ENCODE measurements around the gene SYNGAP1. TPM values are rescaled to one million over a fixed set of nuclear protein-coding genes. Genes with fewer than 3 reads are reported as not detected.
A peak's percentile ranks its signal among the peaks of the same experiment; 100 is the strongest.

The SYNGAP1 gene
- total and polyA plus RNA-seq, 2 experiments from 2014 or later: 0.65 to 2.8 TPM

GRCh38 chr6:33415831-33416230 is 4.0 kb upstream of the SYNGAP1 start:
- no peak for DNase-seq
- peak overlapping the region; percentile 96 for H3K27ac ChIP-seq
- no peak for TF ChIP-seq EZH2phosphoT487 (IDR thresholded peaks at IDR 0.05; ENCODE audit: insufficient read depth, low read depth)
- TF ChIP-seq EZH2 (IDR thresholded peaks at IDR 0.05; ENCODE audit: insufficient read depth, poor library complexity, severe bottlenecking): no peak
- H3K9me2 ChIP-seq (ENCODE audit: insufficient read depth): no peaks in the 10 kb centered on the region
- H3F3A ChIP-seq (ENCODE audit: insufficient read depth): peaks cover 28% of the 10 kb centered on the region
- in situ Hi-C loops (cut with MboI): no loop called here
- no peaks in the 10 kb centered on the region for H4K20me1 ChIP-seq (ENCODE audit: insufficient read depth)
- H3K4me3 ChIP-seq: peak overlapping the region; percentile 86
- no peak overlapping the region for H2AFZ ChIP-seq
- peak overlapping the region; percentile 92 for H3K9ac ChIP-seq
- 76 to 79% methylated on average over 9 of the region's 9 CpGs for WGBS, 2 experiments (ENCODE audit: low coverage in 1 of 2, low lambda C conversion rate in 2 of 2, missing lambda C conversion rate in 2 of 2)
- no peaks in the 10 kb centered on the region for H3K9me3 ChIP-seq (ENCODE audit: low read depth)
- H3K79me2 ChIP-seq (ENCODE audit: insufficient read depth): peaks cover 83% of the 10 kb centered on the region
- peaks cover 39% of the 10 kb centered on the region for H3K4me1 ChIP-seq (ENCODE audit: insufficient read depth)
- H3K27me3 ChIP-seq (replicated peaks; ENCODE audit: insufficient read depth): no peaks in the 10 kb centered on the region
- H3K4me2 ChIP-seq (ENCODE audit: unreplicated experiment): peak overlapping the region; percentile 99
- H3K36me3 ChIP-seq (ENCODE audit: low read depth): no peaks in the 10 kb centered on the region

DNA sequence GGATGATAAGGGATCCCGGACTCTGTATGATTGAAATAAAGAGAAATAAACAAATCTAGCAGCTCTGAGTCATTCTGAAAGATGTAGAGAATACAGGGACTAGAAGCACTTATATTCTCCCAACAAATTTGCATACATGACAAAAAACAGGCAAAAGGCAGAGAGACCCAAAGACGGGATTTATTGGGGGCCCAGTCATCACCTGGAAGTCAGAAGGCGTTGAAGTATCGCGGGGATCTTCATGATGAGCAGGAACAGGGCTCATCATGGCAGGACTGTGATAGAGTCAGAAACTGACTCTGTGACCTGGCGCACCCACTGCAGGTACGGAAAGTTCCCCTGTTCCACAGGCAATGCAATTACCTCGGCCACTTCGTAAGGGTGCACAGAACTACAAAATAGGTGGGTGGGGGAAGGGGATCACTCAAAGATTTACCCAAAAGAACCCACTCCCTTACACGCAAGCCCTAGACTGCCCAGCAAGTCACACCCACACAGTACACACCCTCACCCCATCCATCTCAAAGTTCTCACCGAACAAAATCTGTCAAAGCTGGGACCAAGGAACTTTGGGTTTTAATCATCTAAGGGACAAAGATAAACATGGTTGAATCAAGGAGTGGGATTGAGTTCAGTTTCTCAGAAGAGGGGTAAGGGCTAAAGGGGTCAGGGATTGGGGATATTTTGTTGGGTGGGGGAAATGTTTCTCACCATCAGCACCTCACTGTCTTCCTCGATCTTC is 3.3 kb upstream of the SYNGAP1 start:
- H3K9me2 ChIP-seq (ENCODE audit: insufficient read depth): no peaks in the 10 kb centered on the region
- no peaks in the 10 kb centered on the region for H3K27me3 ChIP-seq (replicated peaks; ENCODE audit: insufficient read depth)
- peaks cover 39% of the 10 kb centered on the region for H3K4me1 ChIP-seq (ENCODE audit: insufficient read depth)
- no peaks in the 10 kb centered on the region for H4K20me1 ChIP-seq (ENCODE audit: insufficient read depth)
- no peaks in the 10 kb centered on the region for H3K9me3 ChIP-seq (ENCODE audit: low read depth)
- peak overlapping the region; percentile 96 for H3K27ac ChIP-seq
- peak overlapping the region; percentile 92 for H3K9ac ChIP-seq
- H3K79me2 ChIP-seq (ENCODE audit: insufficient read depth): peaks cover 83% of the 10 kb centered on the region
- TF ChIP-seq EZH2 (IDR thresholded peaks at IDR 0.05; ENCODE audit: insufficient read depth, poor library complexity, severe bottlenecking) (no peak), EZH2phosphoT487 (IDR thresholded peaks at IDR 0.05; ENCODE audit: insufficient read depth, low read depth) (no peak)
- in situ Hi-C loops (cut with MboI): no loop called here
- peak overlapping the region; percentile 99 for H3K4me2 ChIP-seq (ENCODE audit: unreplicated experiment)
- no peak overlapping the region for H2AFZ ChIP-seq
- peak overlapping the region; percentile 86 for H3K4me3 ChIP-seq
- H3K36me3 ChIP-seq (ENCODE audit: low read depth): no peaks in the 10 kb centered on the region
- 41 to 42% methylated on average over 12 of the region's 12 CpGs for WGBS, 2 experiments (ENCODE audit: low coverage in 1 of 2, low lambda C conversion rate in 2 of 2, missing lambda C conversion rate in 2 of 2)
- peak; percentile 53 for DNase-seq
- H3F3A ChIP-seq (ENCODE audit: insufficient read depth): peaks cover 28% of the 10 kb centered on the region

GRCh38 chr6:33417128-33417902 is 2.5 kb upstream of the SYNGAP1 start:
- H3K27ac ChIP-seq: peak overlapping the region; percentile 96
- H3K4me1 ChIP-seq (ENCODE audit: insufficient read depth): peaks cover 37% of the 10 kb centered on the region
- H3K9me3 ChIP-seq (ENCODE audit: low read depth): no peaks in the 10 kb centered on the region
- H3K4me2 ChIP-seq (ENCODE audit: unreplicated experiment): peak overlapping the region; percentile 99
- peaks cover 28% of the 10 kb centered on the region for H3F3A ChIP-seq (ENCODE audit: insufficient read depth)
- in situ Hi-C loops (cut with MboI): no loop called here
- TF ChIP-seq EZH2phosphoT487 (IDR thresholded peaks at IDR 0.05; ENCODE audit: insufficient read depth, low read depth): no peak
- no peak for TF ChIP-seq EZH2 (IDR thresholded peaks at IDR 0.05; ENCODE audit: insufficient read depth, poor library complexity, severe bottlenecking)
- H3K4me3 ChIP-seq: peak overlapping the region; percentile 86
- 1% methylated on average over 25 of the region's 25 CpGs for WGBS, 2 experiments (ENCODE audit: low coverage in 1 of 2, low lambda C conversion rate in 2 of 2, missing lambda C conversion rate in 2 of 2)
- peak overlapping the region; percentile 74 for H2AFZ ChIP-seq
- no peaks in the 10 kb centered on the region for H4K20me1 ChIP-seq (ENCODE audit: insufficient read depth)
- H3K9ac ChIP-seq: peak overlapping the region; percentile 92
- H3K79me2 ChIP-seq (ENCODE audit: insufficient read depth): peaks cover 81% of the 10 kb centered on the region
- no peaks in the 10 kb centered on the region for H3K36me3 ChIP-seq (ENCODE audit: low read depth)
- DNase-seq: peak; percentile 93
- no peaks in the 10 kb centered on the region for H3K27me3 ChIP-seq (replicated peaks; ENCODE audit: insufficient read depth)
- H3K9me2 ChIP-seq (ENCODE audit: insufficient read depth): no peaks in the 10 kb centered on the region

- Histone ChIP-seq H3F3A (ENCODE audit: insufficient read depth) (peaks cover 28% of the 10 kb centered on the region), H3K36me3 (ENCODE audit: low read depth) (no peaks in the 10 kb centered on the region), H3K9me3 (ENCODE audit: low read depth) (no peaks in the 10 kb centered on the region), H3K4me1 (ENCODE audit: insufficient read depth) (peaks cover 35% of the 10 kb centered on the region), H3K9me2 (ENCODE audit: insufficient read depth) (no peaks in the 10 kb centered on the region), H2AFZ (peak within 1 kb of the TSS; percentile 74), H3K27me3 (replicated peaks; ENCODE audit: insufficient read depth) (no peaks in the 10 kb centered on the region), H3K79me2 (ENCODE audit: insufficient read depth) (peaks cover 81% of the 10 kb centered on the region), H4K20me1 (ENCODE audit: insufficient read depth) (no peaks in the 10 kb centered on the region), H3K27ac (peak within 1 kb of the TSS; percentile 96), H3K9ac (peak within 1 kb of the TSS; percentile 92), H3K4me3 (peak within 1 kb of the TSS; percentile 86), H3K4me2 (ENCODE audit: unreplicated experiment) (peak within 1 kb of the TSS; percentile 99)
- in situ Hi-C loops (cut with MboI): no loop called here
- 1% methylated on average over 48 to 51 of the region's 51 CpGs for WGBS, 2 experiments (ENCODE audit: low coverage in 1 of 2, low lambda C conversion rate in 2 of 2, missing lambda C conversion rate in 2 of 2)
- DNase-seq: peak; percentile 100
- TF ChIP-seq EZH2 (IDR thresholded peaks at IDR 0.05; ENCODE audit: insufficient read depth, poor library complexity, severe bottlenecking) (no peak), EZH2phosphoT487 (IDR thresholded peaks at IDR 0.05; ENCODE audit: insufficient read depth, low read depth) (no peak)
Observed at GRCh38 chr6:33417903-33418689, 1.8 kb upstream of the SYNGAP1 start, which contains the start of gene CUTA. CUTA (minus strand) TSS chr6:33418107; CDS start chr6:33418000, 107 bp downstream.

Data from GM23248 (cell line).